Neutrophil (primary cell): ENCODE data around the gene SLC39A11.
"Not testable (repeated sequence)": the region's sequence is repeated elsewhere in the genome, so short reads cannot be mapped to it uniquely, and the experiment has no call there.

Source experiments
- H3K27ac ChIP-seq: fragments of 200-600 bp; sonication (generic); 2 replicates; pipeline ENCODE4 v1.5.1; 2016; ENCODE audit warnings: mild to moderate bottlenecking, moderate library complexity
- H3K27me3 ChIP-seq: fragments of 200-600 bp; sonication (generic); 2 replicates; pipeline ENCODE4 v1.6.0; 2016; ENCODE audit warnings: mild to moderate bottlenecking
- H3K36me3 ChIP-seq: fragments of 200-600 bp; sonication (generic); 2 replicates; pipeline ENCODE4 v1.5.1; 2017
- H3K4me1 ChIP-seq, 2 experiments: fragments of 200-600 bp in 1 of 2; sonication (generic) in 1 of 2; 1 replicate in 1 of 2; 2 replicates in 1 of 2; pipeline versions ENCODE4 v1.5.1 to v1.6.1; 2013 to 2016; ENCODE audit warnings: low read depth in 1 of 2, low read length in 1 of 2, mild to moderate bottlenecking in 1 of 2, moderate library complexity in 1 of 2; ENCODE audit not compliant: control insufficient read depth in 1 of 2, insufficient read depth in 1 of 2
- H3K4me3 ChIP-seq, 2 experiments: fragments of 200-600 bp in 1 of 2; sonication (generic) in 1 of 2; 1 replicate in 1 of 2; 2 replicates in 1 of 2; pipeline ENCODE4 v1.5.1; 2013 to 2016; ENCODE audit warnings: low read depth in 1 of 2, low read length in 1 of 2, mild to moderate bottlenecking in 1 of 2, moderate library complexity in 1 of 2
- H3K9me3 ChIP-seq: fragments of 200-600 bp; sonication (generic); 2 replicates; pipeline ENCODE4 v1.5.1; 2016
- TF ChIP-seq, protein P1 (sequence below): fragments of 200-600 bp; sonication (generic); IDR thresholded peaks from 2 replicates; pipeline ENCODE4 v1.5.1; 2016; ENCODE audit warnings: antibody characterized with exemption

The SLC39A11 gene

GRCh38 chr17:72713701-72714100, 378.8 kb downstream of the SLC39A11 start:
- no peaks in the 10 kb centered on the region for H3K9me3 ChIP-seq
- H3K36me3 ChIP-seq: no peaks in the 10 kb centered on the region
- TF ChIP-seq, protein P1, sequence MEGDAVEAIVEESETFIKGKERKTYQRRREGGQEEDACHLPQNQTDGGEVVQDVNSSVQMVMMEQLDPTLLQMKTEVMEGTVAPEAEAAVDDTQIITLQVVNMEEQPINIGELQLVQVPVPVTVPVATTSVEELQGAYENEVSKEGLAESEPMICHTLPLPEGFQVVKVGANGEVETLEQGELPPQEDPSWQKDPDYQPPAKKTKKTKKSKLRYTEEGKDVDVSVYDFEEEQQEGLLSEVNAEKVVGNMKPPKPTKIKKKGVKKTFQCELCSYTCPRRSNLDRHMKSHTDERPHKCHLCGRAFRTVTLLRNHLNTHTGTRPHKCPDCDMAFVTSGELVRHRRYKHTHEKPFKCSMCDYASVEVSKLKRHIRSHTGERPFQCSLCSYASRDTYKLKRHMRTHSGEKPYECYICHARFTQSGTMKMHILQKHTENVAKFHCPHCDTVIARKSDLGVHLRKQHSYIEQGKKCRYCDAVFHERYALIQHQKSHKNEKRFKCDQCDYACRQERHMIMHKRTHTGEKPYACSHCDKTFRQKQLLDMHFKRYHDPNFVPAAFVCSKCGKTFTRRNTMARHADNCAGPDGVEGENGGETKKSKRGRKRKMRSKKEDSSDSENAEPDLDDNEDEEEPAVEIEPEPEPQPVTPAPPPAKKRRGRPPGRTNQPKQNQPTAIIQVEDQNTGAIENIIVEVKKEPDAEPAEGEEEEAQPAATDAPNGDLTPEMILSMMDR: no peak

GRCh38 chr17:72711521-72712310, 380.8 kb downstream of the SLC39A11 start:
- Histone ChIP-seq H3K36me3 (no peaks in the 10 kb centered on the region), H3K9me3 (no peaks in the 10 kb centered on the region), H3K27ac (peak overlapping the region; percentile 92), H3K27me3 (no peaks in the 10 kb centered on the region), H3K4me3 (no peak overlapping the region), H3K4me1 (peaks cover 65 to 67% of the 10 kb centered on the region in 2 experiments)
- TF ChIP-seq, protein P1: no peak

More at GRCh38 chr17:72713701-72714100, 378.8 kb downstream of the SLC39A11 start:
- no peaks in the 10 kb centered on the region for H3K27me3 ChIP-seq
- H3K27ac ChIP-seq: peak overlapping the region; percentile 92
- H3K4me1 ChIP-seq: peaks cover 67 to 74% of the 10 kb centered on the region in 2 experiments
- peak overlapping the region in 1 of 2 experiments; percentile 19 for H3K4me3 ChIP-seq

- Histone ChIP-seq H3K4me1 (peaks cover 65 to 66% of the 10 kb centered on the region in 2 experiments), H3K4me3 (peak overlapping the region in 1 of 2 experiments; percentile 10), H3K36me3 (no peaks in the 10 kb centered on the region), H3K27ac (peak overlapping the region; percentile 92), H3K27me3 (no peaks in the 10 kb centered on the region), H3K9me3 (no peaks in the 10 kb centered on the region)
- TF ChIP-seq, protein P1: no peak
These were observed 381.7 kb downstream of the SLC39A11 start for GRCh38 chr17:72710834-72711233.

DNA sequence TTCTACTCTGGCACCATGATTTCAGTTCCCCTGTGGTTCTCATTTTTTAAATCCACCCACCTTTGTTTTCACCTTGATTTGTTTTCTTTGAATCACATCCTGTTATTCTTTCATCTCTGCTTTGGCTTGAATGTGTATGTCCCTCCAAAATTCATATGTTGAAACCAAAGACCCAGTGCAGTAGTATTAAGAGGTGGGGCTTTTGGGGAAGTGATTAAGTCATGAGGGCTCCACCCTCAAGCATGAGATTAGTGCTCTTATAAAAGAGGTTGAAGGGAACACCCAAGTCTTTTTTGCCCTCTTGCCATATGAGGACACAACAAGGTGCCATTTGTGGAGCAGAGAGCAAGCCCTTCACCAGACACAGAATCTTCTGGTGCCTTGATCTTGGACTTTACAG, 382.3 kb downstream of the SLC39A11 start:
- Histone ChIP-seq H3K9me3 (no peaks in the 10 kb centered on the region), H3K4me1 (peaks cover 59 to 60% of the 10 kb centered on the region in 2 experiments)
- TF ChIP-seq, protein P1: no peak

GRCh38 chr17:72708682-72709081, 383.8 kb downstream of the SLC39A11 start:
- H3K4me3 ChIP-seq, H3K27ac ChIP-seq, H3K27me3 ChIP-seq, H3K36me3 ChIP-seq, H3K9me3 ChIP-seq: not testable (repeated sequence)
- H3K4me1 ChIP-seq: peaks cover 43 to 44% of the 10 kb centered on the region in 2 experiments

More for the DNA sequence above, 382.3 kb downstream of the SLC39A11 start:
- Histone ChIP-seq H3K36me3 (no peaks in the 10 kb centered on the region), H3K27ac (peak overlapping the region; percentile 92), H3K27me3 (no peaks in the 10 kb centered on the region), H3K4me3 (peak overlapping the region in 1 of 2 experiments; percentile 10)

DNA sequence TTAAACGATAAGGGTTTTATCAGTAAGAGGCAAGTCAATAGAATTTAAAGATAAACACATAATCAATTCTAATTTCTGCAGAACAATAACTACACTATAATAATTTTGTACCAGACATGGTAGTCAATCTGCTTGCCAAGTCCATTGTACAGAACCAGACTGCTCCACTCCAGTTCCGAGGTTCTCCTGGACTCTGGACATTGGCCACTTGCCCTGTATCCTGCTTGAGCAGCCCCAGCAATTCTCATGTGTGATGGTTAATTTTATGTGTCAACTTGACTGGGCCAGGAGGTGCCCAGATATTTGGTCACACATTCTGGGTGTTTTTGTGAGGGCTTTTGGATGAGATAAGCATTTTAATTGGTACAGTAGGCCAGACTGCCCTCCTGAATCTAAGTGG, 384.6 kb downstream of the SLC39A11 start:
- Histone ChIP-seq H3K36me3 (no peaks in the 10 kb centered on the region), H3K27ac (no peak overlapping the region), H3K4me3 (no peak overlapping the region), H3K9me3 (no peaks in the 10 kb centered on the region), H3K27me3 (no peaks in the 10 kb centered on the region), H3K4me1 (peaks cover 35 to 36% of the 10 kb centered on the region in 2 experiments)
- TF ChIP-seq, protein P1: no peak
